NCI-H82 treated with DMSO at 0.1 percent for 48 hours (cell line): ENCODE measurements around the gene ASPHD2.

ENCODE experiments used
- DNase-seq: peaks from one replicate; lab custom pipeline; 2025; ENCODE audit not compliant: unreplicated experiment; lab: John Stamatoyannopoulos, UW

Gene ASPHD2

DNA sequence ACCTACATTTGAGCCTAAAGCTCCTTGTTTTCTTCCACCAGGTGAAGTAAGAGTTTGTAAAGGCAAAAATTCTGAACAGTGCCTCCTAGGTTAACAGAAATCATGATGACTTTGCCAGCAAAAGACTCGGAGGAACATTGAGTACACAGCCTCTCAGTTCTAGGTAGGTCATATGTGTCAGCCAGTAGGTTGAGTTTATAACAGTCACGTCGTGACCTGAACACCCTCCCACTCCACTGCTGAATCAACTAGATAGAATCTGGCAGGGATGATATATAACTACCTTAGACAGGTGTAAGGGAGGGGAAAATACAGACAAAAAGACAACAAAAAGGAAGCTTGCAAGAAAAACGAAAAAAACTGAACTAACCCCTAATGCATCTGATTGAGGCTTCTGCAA lies 12.8 kb upstream of the ASPHD2 start:
- no peak for DNase-seq

DNA sequence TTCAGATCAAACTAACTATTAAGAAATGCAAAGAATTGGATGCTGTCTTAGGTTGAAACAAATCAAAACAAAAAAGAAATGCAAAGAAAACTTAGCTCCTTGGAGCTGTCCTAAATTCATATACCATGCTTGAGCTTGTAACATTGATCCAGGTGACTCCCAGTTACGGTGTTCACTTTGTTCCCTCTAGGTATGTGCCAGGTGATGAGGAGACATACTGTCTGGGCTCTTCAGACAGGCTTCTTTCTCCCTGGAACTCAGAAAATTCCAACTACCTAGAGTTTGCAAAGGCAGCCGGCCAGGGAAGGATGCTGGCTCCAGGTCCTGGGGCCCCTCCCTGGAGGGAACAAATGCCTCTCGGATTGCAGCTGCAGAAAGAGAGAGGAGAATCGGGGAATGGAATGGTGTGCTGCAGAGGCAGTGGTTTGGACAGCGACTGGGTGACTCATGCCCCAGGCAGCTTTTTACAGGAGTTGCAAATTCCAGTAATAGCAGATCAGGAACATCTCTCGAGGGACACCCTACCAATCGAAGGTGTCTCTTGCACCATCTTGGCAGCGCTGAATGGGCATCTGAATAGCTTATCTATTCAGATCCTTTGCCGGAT lies 12.3 kb upstream of the ASPHD2 start:
- DNase-seq = no peak

DNA sequence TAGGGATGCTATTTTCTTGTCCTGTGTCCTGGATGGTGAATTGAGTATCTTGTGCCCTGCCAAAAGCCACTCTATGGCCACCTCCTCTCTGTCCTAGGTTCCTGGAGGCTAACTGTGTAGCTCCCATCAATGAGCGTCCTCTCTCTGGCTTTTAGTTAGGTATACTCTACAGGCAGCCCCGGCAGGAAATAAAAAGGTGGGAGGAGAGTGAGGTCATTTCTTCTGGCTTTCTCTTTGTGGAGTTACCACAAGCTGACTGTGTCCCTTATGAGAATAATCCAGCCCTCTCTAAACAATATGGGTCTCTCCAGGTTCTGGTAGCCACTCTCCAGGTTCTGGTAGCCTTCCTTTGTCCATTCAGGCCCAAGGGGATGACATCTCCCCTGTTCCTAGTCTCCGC lies 11.7 kb upstream of the ASPHD2 start:
- DNase-seq = no peak

DNA sequence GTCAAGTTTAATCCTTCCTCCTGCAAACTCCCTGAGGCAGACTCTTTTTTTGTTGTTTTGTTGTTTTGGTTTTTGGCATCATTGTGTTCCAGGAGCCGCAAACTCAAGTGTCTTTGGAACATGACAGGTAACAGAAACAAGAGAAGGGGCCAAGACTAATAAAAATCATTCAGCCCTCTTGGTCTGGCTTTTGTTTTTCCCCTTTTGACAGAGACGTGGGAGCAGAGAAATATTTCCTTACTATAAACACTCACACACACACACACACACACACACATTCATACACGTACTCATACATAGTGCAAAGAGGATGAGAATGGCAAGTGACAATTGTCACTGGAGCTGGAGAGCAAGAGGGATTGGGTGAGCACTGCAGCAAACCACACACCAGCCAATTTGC lies 10.4 kb upstream of the ASPHD2 start:
- DNase-seq = no peak

DNA sequence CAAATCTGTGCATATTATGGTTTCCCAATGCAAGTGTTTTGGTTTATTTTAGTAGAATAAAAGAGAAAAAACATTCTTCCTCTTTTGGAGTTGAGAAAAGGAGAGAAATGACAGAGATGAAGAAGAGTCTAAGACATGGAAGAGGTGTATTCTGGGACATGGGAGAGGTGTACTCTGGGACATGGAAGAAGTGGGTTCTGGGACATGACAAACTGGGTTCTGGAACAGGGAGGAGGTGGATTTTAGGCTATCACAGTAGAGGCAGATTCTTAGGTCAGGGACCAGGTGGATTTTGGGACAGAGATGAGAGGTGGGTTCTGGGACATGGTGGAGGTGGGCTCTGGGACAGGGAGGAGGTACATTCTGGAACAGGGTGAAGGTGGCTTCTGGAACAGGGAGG lies 2.1 kb upstream of the ASPHD2 start:
- no peak for DNase-seq

DNA sequence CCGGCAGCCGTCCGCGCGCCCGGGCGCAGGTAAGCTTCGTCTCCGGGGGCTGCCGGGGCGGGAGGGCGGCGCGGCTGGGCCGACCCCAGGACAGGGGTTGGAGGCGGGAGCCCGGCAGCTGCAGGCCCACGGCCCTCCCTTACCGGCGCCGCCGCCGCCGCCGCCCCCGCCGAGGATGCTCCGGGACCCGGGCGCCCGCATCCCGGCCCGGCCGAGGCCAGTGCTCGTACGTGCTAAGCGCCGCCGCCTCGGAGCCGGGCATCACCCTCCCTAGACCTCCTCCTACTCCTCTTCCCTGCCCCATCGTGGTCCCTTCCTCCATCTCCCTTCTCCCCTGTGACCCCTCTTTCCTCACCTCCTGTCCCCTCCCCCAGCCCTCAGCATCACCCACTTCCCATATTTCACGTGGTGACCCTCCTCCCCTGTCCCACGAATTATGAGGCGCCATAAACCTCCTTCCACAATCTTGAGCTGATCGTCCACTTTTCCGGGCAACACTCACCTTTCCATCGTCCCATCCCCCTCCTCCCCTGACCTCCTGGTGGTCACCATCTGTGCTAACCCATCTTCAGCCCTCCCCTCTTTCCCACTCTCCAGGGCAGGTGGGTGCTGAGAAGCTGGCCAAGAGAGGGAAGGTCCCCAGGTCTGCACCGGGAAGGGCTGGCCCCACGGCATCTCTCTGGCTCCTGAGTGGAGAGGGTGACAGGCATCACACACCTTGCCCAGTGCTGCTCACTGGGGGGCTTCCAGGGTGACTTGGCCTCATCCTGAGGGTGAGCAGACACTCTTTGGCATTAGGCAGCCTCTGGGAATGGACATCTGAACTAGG lies 612 bp downstream of the ASPHD2 start:
- DNase-seq = no peak

DNA sequence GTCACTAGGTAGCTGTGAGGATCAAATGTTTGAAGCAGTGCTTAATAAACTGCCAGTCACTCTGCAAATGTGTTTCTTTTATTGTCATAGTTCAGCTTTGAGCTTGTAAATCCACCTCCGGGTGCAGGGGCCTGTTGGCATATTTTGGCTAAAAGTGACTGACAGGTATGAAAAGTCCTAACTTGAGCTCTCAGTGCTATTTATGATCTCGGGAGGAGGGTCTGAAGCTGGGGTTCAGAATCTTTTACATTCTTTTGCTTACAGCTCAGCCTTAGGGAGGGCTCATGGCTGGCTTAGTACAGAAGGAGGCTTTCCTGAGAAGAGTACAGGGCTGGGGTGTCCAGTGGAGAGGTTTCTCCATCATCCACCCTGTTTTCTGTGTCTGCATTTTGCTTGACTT lies 1.5 kb downstream of the ASPHD2 start:
- no peak for DNase-seq

DNA sequence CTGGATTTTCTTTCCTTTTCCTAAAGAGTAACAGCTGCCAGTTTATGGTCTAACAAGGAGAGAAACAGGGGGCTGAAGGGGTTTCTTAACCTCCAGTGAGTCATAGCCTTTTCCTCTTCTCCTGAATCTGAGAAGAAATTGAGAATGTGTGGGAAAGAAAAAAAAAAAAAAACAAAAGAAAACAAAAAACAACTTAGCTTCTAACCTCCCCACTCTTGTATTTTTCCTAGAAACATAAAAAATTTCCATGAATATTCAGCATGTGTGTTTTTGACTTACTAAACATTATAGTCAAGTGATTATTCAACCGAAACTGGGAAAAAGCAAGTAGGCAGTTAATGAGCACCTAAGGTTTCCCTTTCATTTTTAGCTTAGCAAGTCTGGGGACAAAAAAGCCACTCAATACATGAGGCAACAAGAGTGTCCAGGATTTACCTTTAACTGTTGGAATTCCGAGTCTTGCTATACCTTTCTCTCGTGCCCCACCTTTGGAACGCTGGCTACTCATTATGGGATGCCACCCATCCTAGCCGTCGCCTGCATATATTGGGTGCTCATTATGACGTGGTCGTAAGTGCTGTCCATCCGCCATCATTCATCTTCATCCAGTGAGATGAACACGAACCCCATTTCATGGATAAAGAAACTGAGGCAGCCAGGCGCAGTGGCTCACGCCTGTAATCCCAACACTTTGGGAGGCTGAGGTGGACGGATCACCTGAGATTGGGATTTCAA lies 2.4 kb downstream of the ASPHD2 start:
- no peak for DNase-seq

DNA sequence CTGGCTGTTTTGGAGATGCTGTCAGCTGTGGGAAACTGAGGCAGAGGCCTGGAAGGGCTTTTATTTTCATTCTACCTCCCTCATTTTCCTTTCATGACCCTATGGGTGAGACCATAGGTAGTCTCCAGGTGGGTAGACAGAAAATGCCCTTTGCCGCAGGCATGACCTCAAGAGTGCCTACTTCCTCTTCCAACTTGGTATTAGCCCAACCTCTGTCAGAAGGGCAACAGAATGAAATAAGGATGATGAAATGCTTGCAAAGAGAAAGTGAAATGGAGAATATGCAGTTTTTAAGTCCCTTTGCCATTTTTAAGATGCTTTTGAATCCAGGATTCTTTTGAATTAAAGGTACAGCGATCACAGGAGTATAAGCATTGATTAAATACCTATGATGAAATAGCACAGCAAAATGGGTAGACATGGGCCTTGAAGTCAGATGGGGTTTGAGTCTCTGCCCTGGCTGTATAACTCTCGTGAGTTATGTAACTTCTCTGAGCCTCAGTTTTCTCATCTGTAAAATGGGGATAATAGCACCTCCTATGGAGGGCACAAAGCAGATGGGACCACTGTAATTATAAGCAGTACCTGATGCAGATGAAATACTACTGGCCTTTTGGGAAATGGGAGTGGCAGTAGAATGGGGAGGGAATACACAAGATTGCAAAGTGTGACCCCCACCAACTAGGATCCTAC lies 3.7 kb downstream of the ASPHD2 start:
- no peak for DNase-seq

DNA sequence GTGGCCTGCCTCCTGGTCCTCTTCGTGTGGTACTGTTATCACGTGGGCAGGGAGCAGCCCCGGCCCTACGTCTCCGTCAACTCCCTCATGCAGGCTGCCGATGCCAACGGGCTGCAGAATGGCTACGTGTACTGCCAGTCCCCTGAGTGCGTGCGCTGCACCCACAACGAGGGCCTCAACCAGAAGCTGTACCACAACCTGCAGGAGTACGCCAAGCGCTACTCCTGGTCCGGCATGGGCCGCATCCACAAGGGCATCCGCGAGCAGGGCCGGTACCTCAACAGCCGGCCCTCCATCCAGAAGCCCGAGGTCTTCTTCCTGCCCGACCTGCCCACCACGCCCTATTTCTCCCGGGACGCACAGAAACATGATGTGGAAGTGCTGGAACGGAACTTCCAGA lies 4.7 kb downstream of the ASPHD2 start:
- no peak for DNase-seq

DNA sequence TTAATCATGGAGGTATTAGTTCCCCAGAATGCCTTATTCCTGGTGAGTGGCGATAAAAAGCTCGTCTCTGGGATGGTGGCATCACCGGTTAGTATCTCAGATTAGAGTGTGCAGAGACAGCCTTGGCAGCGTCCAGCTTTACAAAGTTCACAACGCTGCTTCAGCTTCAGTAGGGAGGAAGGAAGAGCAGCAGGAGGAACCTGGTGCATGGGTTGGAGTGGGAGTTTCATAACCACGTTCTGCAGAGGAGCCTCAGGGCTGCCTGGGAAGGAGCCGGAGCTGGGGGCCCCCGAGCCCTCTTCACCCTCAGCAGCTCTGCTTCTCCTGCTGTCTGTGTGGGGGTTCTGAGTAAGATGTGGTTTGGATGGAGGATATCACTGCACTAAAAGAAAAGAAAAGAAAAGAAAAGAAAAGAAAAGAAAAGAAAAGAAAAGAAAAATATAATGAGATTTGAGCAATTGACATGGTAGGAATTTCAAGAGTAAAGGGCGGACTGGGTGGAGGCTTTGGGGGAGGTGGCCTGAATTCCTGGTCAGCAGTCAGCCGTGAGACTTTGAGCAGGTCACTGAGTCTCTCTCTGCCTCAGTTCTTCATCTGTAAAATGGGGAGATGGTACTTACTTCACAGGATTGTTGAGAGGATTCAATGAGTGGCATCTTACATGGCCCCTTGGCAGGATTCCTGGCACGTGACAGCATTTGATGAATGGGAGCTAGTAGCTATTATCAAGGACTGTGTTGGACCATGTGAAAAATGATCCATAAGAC lies 6.5 kb downstream of the ASPHD2 start:
- no peak for DNase-seq

DNA sequence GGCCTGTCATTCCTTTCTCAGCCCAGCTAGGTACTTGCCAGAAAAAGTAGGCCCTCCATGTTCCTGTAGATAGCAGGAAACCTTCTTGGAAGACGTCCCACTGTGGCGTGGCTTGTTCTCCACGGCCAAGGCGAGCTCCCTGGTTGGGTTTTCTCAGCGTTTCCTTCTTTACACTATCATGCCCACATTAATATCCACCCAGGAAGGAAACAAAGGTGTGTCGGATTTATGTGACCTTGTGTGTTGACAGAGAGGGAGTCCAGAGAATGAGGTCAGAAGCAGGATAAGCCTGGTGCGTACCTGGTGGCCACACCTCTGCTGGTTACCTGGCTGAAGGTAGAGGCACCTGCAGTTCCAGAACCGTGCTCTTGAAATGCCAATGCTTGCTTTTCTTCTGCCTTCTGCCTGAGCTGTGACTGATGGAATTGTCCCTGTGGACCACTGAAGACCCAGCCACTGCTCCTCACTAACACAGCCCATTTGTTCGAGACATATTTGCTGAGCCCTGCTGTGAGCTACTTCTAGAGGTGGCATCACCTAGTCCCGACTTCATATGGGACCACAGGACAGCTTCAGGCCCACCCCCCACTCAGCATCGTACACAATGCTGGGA lies 7.9 kb downstream of the ASPHD2 start:
- DNase-seq = no peak

DNA sequence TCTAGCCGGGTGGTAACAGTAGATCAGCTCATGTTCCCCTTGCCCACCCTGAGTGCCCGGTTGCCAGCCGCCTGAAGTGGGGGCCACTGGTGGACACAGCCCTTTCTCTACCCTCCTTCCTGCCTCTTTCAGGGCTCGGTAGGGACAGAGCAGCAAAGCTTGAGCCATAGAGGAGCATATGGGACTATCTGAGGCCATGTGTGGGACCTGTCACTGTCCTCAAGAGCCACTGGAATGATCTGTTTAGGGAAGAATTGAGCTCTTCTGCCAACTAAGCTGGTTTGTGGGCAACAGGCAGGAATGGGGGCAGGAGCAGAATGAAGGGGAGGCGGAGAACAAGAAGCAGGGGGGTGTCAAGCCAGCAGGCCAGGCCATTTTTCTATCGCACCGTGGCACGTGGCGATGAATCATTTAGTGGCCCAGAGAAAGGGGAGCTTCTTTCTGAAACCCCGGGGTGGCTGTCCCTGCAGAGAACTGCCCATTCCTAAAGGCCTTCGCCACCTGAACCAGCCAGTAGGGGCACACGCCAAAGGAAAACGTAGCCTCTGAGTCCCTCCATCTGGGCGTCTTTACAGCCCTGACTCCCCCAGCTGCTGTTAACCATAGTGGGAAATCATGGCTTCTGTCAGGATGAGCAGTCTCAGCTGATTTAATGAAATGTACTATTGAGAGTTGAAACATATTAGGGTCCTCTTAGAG lies 8.8 kb downstream of the ASPHD2 start:
- peak; percentile 9 for DNase-seq

DNA sequence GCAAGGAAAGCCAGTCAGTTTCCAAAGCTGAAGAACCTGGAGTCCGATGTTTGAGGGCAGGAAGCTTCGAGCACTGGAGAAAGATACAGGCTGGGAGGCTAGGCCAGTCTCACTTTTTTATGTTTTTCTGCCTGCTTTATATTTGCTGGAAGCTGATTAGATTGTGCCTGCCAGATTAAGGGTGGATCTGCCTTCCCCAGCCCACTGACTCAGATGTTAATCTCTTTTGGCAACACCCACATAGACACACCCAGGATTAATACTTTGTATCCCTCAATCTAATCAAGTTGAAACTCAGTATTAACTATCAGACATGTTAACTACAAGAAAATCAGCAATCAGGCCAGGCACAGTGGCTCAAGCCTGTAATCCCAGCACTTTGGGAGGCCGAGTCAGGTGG lies 9.7 kb downstream of the ASPHD2 start:
- DNase-seq = peak; percentile 81

DNA sequence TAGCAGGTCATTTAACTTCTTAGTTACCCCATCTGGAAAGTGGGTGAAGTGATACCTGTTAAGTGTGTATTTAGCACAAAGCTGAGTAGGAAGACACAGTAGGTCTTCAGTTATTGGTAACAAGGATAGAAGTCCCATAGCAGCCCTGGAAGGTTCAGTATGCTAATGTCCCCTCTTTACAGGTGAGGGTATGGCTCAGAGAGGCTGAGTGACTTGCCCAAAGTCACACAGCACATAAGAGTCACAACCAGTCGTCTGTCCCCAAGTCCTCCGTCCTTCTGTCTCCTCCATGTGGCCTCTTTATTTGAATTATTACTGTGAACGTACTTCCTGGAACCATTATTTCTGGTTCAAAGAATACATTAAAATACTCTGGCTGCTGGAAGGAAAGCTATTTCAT lies 10.5 kb downstream of the ASPHD2 start:
- no peak for DNase-seq

DNA sequence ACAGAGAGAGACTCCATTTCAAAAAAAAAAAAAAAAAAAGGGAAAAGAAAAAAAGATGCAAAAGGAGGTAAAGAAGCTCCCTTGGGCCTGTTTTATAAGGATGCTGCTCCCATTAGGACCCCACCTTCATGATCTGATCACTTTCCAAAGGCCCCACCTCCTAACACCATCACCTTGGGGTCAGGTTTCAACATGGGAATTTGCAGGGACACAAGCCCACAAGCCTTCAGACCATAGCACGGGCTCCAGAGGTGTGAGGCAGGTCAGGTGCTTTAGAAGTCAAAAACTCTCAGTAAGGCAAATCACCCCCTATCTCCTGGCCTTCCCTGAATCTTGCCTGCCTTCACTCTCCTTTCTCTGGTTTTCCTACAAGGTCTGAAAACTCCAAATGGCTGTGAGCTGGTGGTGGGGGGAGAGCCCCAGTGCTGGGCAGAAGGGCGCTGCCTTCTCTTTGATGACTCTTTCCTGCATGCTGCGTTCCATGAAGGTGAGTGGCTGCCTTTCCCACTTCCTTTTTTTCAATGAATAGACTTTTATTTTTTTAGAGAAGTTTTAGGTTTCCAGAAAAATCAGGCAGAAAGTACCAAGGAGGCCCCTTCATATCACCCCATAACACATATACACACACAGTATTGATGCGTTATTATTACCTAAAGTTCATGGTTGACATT lies 13.2 kb downstream of the ASPHD2 start:
- no peak for DNase-seq

DNA sequence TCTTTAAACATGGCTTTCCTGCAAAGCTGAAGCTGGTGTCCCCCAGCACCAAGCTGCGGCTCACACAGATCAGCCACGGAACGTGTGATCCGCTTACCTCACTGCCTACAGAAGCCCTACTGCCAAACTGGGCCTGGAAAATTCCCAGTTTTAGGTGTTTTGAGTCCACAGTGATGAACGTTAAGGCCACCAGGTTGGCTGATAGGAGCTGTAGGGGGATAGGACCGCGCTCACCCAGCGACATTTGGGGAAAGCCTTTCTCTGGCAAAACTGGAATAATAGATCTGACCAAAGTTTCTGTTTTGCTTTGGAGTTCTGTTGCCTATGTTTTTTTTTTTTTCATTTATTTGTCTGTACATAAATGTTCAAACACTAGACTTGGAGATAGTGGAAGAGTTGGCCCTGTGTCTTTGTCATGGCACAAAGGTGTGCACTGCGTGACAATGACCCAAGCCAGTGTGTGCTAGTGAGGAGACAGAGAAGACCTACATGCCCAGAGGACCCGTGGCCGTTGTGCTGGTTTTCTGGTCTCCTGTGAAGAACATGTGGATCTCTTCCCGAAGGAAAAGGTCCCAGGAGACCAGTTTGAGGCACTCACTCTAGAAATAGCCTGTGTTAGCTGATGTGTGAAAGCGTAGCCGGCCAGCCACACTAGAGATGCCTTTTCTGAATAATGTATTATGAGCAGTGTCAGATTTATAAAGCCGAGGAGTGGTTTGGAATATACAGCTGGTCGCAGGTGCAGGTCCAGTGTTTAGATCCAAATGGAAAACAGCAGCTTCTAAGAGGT lies 15.0 kb downstream of the ASPHD2 start:
- DNase-seq = no peak

DNA sequence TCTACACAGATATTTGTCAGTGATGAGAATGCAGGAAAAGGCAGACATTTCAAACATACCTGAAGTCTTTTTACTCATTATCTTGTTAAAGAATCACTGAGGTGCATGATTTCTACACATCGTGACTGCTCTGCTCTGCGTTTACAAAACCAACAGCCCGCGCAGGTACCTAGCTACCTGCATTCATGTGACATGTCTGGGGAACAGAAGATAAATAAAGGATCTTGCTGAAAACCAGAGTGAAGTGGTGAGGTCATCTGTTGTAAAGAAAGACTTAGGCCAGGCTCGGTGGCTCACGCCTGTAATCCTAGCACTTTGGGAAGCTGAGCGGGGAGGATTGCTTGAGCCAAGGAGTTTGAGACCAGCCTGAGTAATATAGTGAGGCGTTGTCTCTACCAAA lies 15.7 kb downstream of the ASPHD2 start:
- DNase-seq = no peak
